Sigmoid colon (tissue), 7 donors: Measurements from ENCODE around the gene INTS11. TPM values are rescaled to one million over a fixed set of nuclear protein-coding genes. Genes with fewer than 3 reads are reported as not detected.

ENCODE experiments used
- DNase-seq: peaks from one replicate; pipeline ENCODE4 v3.0.0-alpha.2; 2019
- H3K27ac ChIP-seq, 4 donors: fragments of 200-600 bp; sonication (generic); one replicate each; pipeline ENCODE4 v1.5.1; 2016 to 2019; ENCODE audit warnings: mild to moderate bottlenecking in 1 of 4
- H3K27me3 ChIP-seq, 3 donors: fragments of 200-600 bp; sonication (generic); one replicate each; pipeline ENCODE4 v1.5.1; 2019; ENCODE audit warnings: mild to moderate bottlenecking in 1 of 3
- H3K36me3 ChIP-seq, 4 donors: fragments of 200-600 bp; sonication (generic); one replicate each; pipeline ENCODE4 v1.5.1; 2016 to 2019
- H3K4me1 ChIP-seq, 4 donors: fragments of 200-600 bp; sonication (generic); one replicate each; pipeline ENCODE4 v1.5.1; 2017 to 2019
- H3K4me3 ChIP-seq, 4 donors: fragments of 200-600 bp; sonication (generic); one replicate each; pipeline ENCODE4 v1.5.1; 2017 to 2019; ENCODE audit warnings: mild to moderate bottlenecking in 2 of 4, moderate library complexity in 1 of 4
- H3K9me3 ChIP-seq, 4 donors: fragments of 200-600 bp in 3 of 4; sonication (generic) in 3 of 4; one replicate each; pipeline versions ENCODE4 v1.5.1 to v1.6.1; 2013 to 2019
- EP300 ChIP-seq, 4 donors: sonication (generic); formaldehyde crosslinking; IDR thresholded peaks; one replicate each; pipeline ENCODE4 v1.6.1; 2017; ENCODE audit warnings: antibody characterized with exemption in 4 of 4
- POLR2A ChIP-seq, 2 donors: fragments of 450-650 bp; IDR thresholded peaks; one replicate each; pipeline ENCODE4 v1.6.1; 2016; ENCODE audit warnings: antibody characterized with exemption in 2 of 2, mild to moderate bottlenecking in 2 of 2, moderate library complexity in 2 of 2
- POLR2AphosphoS5 ChIP-seq, 4 donors: sonication (generic); formaldehyde crosslinking; IDR thresholded peaks; one replicate each; pipeline ENCODE4 v1.6.1; 2017; ENCODE audit warnings: antibody characterized with exemption in 4 of 4
- WGBS, 2 donors: extraction: QIAGEN DNeasy Blood & Tissue Kit; methylation state at CpG; one replicate each; pipeline ENCODE4 v1.1.7; 2013; 5-methylcytosine and 5-hydroxymethylcytosine counted together
- intact Hi-C: fragments of 100-400 bp; cut with DNase I; formaldehyde crosslinking; loops from one replicate; pipeline ENCODE4 v1.15.1; 2023
- polyA plus RNA-seq, 3 donors: library from polyadenylated mRNA; stranded (reverse); fragments of 200-250 nt; gene quantifications; one replicate each; pipeline ENCODE4 v1.2.3, GENCODE V29; 2013
- total RNA-seq, 4 donors: library from RNA; depleted of rRNA; stranded (reverse); fragments of >200 nt; gene quantifications; one replicate each; pipeline ENCODE4 v1.1.0, GENCODE V29; 2016
- TF ChIP-seq, protein P1 (sequence below), 4 experiments: fragments of 450-650 bp in 3 of 4; fragments of 200-600 bp in 1 of 4; IDR thresholded peaks; one replicate each; pipeline ENCODE4 v1.5.1; 2016 to 2019; ENCODE audit warnings: antibody characterized with exemption in 4 of 4, mild to moderate bottlenecking in 3 of 4, moderate library complexity in 2 of 4
- donor health status: healthy with polysubstance abuse.
- donor health status: Bipolar disorder and iron deficiency.
- donor health status: healthy.

The INTS11 gene
- total and polyA plus RNA-seq, 7 donors, result 58.3 to 135 (median 87.1) TPM

DNA sequence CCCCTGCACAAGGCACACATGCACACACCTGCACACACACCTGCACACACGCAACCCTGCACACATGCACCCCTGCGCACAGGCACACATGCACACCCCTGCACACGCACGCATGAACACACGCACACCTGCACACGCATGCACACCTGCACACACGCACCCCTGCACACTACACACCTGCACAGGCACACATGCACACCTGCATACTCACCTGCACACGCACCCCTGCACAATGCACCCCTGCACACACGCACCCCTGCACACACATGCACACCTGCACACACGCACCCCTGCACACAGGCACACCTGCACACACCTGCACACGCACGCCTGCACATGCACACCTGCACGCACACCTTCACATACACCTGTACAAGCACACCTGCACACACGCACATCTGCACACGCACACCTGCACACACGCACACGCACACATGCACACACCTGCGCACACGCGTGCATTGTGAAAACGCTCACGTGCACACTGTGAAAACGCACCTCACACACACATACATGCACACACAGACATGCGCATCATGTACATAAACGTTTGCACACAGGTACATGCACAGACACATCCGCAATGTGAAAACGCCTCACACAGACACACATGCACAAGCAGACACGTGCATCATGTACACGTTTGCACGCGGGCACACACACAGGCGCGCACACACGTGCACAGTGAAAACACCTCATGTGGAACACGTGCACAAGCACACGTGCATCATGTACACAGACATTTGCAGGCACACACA lies 16.5 kb upstream of the INTS11 start:
- peaks cover 0 to 20% (median 17%) of the 10 kb centered on the region in 4 donors for H3K4me1 ChIP-seq
- H3K36me3 ChIP-seq, result peaks cover 16 to 60% (median 37%) of the 10 kb centered on the region in 4 donors
- no peak overlapping the region for H3K27ac ChIP-seq
- no peaks in the 10 kb centered on the region for H3K9me3 ChIP-seq
- no peak overlapping the region for H3K4me3 ChIP-seq
- no peaks in the 10 kb centered on the region for H3K27me3 ChIP-seq
- no peak for DNase-seq
- WGBS, 2 donors, result 94% methylated on average over 36 of the region's 36 CpGs
- intact Hi-C loops, result no loop called here
- TF ChIP-seq POLR2A (IDR thresholded peaks at IDR 0.05) (no peak), POLR2AphosphoS5 (IDR thresholded peaks at IDR 0.05) (no peak), EP300 (IDR thresholded peaks at IDR 0.05) (no peak)
- TF ChIP-seq, protein P1, sequence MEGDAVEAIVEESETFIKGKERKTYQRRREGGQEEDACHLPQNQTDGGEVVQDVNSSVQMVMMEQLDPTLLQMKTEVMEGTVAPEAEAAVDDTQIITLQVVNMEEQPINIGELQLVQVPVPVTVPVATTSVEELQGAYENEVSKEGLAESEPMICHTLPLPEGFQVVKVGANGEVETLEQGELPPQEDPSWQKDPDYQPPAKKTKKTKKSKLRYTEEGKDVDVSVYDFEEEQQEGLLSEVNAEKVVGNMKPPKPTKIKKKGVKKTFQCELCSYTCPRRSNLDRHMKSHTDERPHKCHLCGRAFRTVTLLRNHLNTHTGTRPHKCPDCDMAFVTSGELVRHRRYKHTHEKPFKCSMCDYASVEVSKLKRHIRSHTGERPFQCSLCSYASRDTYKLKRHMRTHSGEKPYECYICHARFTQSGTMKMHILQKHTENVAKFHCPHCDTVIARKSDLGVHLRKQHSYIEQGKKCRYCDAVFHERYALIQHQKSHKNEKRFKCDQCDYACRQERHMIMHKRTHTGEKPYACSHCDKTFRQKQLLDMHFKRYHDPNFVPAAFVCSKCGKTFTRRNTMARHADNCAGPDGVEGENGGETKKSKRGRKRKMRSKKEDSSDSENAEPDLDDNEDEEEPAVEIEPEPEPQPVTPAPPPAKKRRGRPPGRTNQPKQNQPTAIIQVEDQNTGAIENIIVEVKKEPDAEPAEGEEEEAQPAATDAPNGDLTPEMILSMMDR (IDR thresholded peaks at IDR 0.05), result no peak

DNA sequence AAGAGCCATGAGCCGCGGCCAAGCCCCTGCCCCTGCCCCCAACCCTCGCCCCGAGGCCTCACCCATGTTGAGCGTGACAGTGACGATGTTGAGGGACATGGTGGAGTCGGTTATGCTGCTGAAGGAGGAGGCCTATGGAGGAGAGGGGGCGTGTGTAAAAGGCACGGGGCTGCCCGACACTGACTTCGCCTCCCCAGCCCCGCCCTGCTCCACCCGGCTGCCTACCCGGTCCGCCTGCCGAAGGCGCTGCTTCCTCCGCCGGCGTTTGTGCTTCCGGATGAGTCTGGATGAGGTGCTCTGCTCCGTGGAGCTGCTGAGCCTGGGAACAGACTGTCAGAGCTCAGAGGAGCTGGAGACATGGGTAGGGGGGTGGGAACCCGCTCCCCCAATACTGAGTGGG lies 15.7 kb upstream of the INTS11 start:
- H3K36me3 ChIP-seq, result peaks cover 16 to 64% (median 37%) of the 10 kb centered on the region in 4 donors
- 82 to 90% methylated on average over 23 of the region's 23 CpGs for WGBS, 2 donors

DNA sequence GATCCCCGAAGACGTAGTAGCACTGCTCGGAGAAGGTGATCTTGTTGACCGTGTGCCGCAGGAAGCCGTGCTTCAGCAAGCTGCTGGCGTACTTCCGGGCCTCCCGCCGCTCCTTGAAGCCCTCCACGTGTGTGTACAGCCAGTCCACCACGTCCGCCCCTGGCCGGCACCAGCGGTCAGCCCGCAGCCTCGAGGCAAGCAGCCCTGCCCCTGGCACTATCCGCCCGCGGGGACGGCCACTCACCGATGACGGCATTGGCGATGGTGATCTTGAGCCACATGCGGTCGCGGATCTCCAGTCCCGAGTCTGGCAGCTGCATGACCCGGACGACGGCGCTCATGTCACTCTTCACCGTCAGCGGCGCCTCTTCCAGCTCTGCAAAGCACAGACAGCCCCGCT lies 13.8 kb upstream of the INTS11 start:
- no peak for DNase-seq
- no peaks in the 10 kb centered on the region for H3K4me1 ChIP-seq
- intact Hi-C loops, result no loop called here
- no peaks in the 10 kb centered on the region for H3K9me3 ChIP-seq
- WGBS, 2 donors, result 95 to 96% methylated on average over 36 of the region's 36 CpGs
- H3K27me3 ChIP-seq, result no peaks in the 10 kb centered on the region
- H3K4me3 ChIP-seq, result no peak overlapping the region
- TF ChIP-seq EP300 (IDR thresholded peaks at IDR 0.05) (no peak), POLR2A (IDR thresholded peaks at IDR 0.05) (no peak), POLR2AphosphoS5 (IDR thresholded peaks at IDR 0.05) (no peak)
- TF ChIP-seq, protein P1 (IDR thresholded peaks at IDR 0.05), result no peak
- no peak overlapping the region for H3K27ac ChIP-seq
- H3K36me3 ChIP-seq, result peaks cover 16 to 64% (median 37%) of the 10 kb centered on the region in 4 donors

More for the DNA sequence above, 15.7 kb upstream of the INTS11 start:
- DNase-seq, result no peak
- H3K4me3 ChIP-seq, result no peak overlapping the region
- peaks cover 0 to 12% (median 9%) of the 10 kb centered on the region in 4 donors for H3K4me1 ChIP-seq
- TF ChIP-seq POLR2AphosphoS5 (IDR thresholded peaks at IDR 0.05) (no peak), EP300 (IDR thresholded peaks at IDR 0.05) (no peak), POLR2A (IDR thresholded peaks at IDR 0.05) (no peak)
- TF ChIP-seq, protein P1 (IDR thresholded peaks at IDR 0.05), result no peak
- H3K9me3 ChIP-seq, result no peaks in the 10 kb centered on the region
- no peaks in the 10 kb centered on the region for H3K27me3 ChIP-seq
- intact Hi-C loops, result no loop called here
- H3K27ac ChIP-seq, result no peak overlapping the region

DNA sequence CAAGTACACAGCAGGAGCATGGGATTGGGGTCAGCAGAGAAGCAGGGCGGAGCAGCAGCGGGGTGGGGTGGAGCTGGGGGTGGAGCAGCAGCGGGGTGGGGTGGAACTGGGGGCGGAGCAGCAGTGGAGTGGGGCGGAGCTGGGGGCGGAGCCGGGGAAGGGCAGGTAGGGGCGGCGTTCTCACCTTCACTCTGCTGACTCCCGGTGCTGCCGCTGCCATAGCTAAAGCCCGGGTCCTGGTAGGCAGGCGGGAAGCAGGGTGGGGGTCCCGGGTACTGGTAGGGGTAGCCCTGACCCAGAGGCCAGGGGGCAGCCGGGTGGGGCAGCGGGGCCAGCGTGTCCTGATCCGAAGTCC lies 13.3 kb upstream of the INTS11 start:
- intact Hi-C loops, result no loop called here
- TF ChIP-seq, protein P1 (IDR thresholded peaks at IDR 0.05), result no peak
- no peak for TF ChIP-seq EP300 (IDR thresholded peaks at IDR 0.05)
- no peak for DNase-seq
- Histone ChIP-seq H3K4me3 (no peak overlapping the region), H3K9me3 (no peaks in the 10 kb centered on the region), H3K27ac (no peak overlapping the region), H3K36me3 (peaks cover 16 to 64% (median 37%) of the 10 kb centered on the region in 4 donors), H3K27me3 (no peaks in the 10 kb centered on the region), H3K4me1 (no peaks in the 10 kb centered on the region)
- 42 to 82% methylated on average over 18 of the region's 18 CpGs for WGBS, 2 donors
